MM.1S (cell line): ENCODE measurements around the gene UMOD.

ENCODE experiments used
- DNase-seq: peaks from one replicate; pipeline ENCODE4 v3.0.0-alpha.2; 2015
- H2AFZ ChIP-seq: fragments of 300-600 bp; sonication (generic); 2 replicates; pipeline ENCODE4 v1.6.0; 2016; ENCODE audit warnings: antibody characterized with exemption, low read length
- H3F3A ChIP-seq: fragments of 300-600 bp; sonication (generic); 2 replicates; pipeline ENCODE4 v1.6.1; 2016; ENCODE audit warnings: mild to moderate bottlenecking, antibody characterized with exemption, low read length, moderate library complexity, mixed read lengths; ENCODE audit not compliant: insufficient read depth
- H3K27ac ChIP-seq: fragments of 300-600 bp; sonication (generic); 2 replicates; pipeline ENCODE4 v1.5.1; 2016; ENCODE audit warnings: mild to moderate bottlenecking, low read length
- H3K27me3 ChIP-seq: fragments of 300-600 bp; sonication (generic); replicated peaks from 2 replicates; pipeline ENCODE4 v1.6.0; 2016; ENCODE audit warnings: low read length; ENCODE audit not compliant: insufficient read depth
- H3K36me3 ChIP-seq: fragments of 300-600 bp; sonication (generic); replicated peaks from 2 replicates; pipeline ENCODE4 v1.6.1; 2016; ENCODE audit warnings: mild to moderate bottlenecking, low read length, mixed read lengths; ENCODE audit not compliant: insufficient read depth
- H3K4me1 ChIP-seq: fragments of 300-600 bp; sonication (generic); 2 replicates; pipeline ENCODE4 v1.6.1; 2016; ENCODE audit warnings: low read length, mixed read lengths
- H3K4me2 ChIP-seq: fragments of 300-600 bp; sonication (generic); 2 replicates; pipeline ENCODE4 v1.6.0; 2016; ENCODE audit warnings: low read depth, low read length
- H3K4me3 ChIP-seq: fragments of 300-600 bp; sonication (generic); 2 replicates; pipeline ENCODE4 v1.5.1; 2016; ENCODE audit warnings: low read length, mixed read lengths
- H3K79me2 ChIP-seq: fragments of 300-600 bp; sonication (generic); 2 replicates; pipeline ENCODE4 v1.6.1; 2016; ENCODE audit warnings: mixed run types, low read length, mixed read lengths
- H3K9ac ChIP-seq: fragments of 300-600 bp; sonication (generic); 2 replicates; pipeline ENCODE4 v1.6.1; 2016; ENCODE audit warnings: low read length, mixed read lengths
- H3K9me2 ChIP-seq: fragments of 300-600 bp; sonication (generic); replicated peaks from 2 replicates; pipeline ENCODE4 v1.6.1; 2016; ENCODE audit warnings: mild to moderate bottlenecking, low read length, mixed read lengths; ENCODE audit not compliant: insufficient read depth
- H3K9me3 ChIP-seq: fragments of 300-600 bp; sonication (generic); replicated peaks from 2 replicates; pipeline ENCODE4 v1.6.1; 2016; ENCODE audit warnings: mild to moderate bottlenecking, low read length, mixed read lengths; ENCODE audit not compliant: insufficient read depth
- H4K20me1 ChIP-seq: fragments of 300-600 bp; sonication (generic); 2 replicates; pipeline ENCODE4 v1.6.1; 2016; ENCODE audit warnings: mild to moderate bottlenecking, low read length, moderate library complexity, mixed read lengths; ENCODE audit not compliant: insufficient read depth
- CTCF ChIP-seq: fragments of 300-600 bp; sonication (generic); IDR thresholded peaks from 2 replicates; pipeline ENCODE4 v1.5.1; 2016; ENCODE audit warnings: antibody characterized with exemption, low read length, mixed read lengths
- EZH2 ChIP-seq: fragments of 300-600 bp; sonication (generic); optimal IDR thresholded peaks from 2 replicates; pipeline ENCODE3; 2017; ENCODE audit warnings: low read depth, mild to moderate bottlenecking, antibody characterized with exemption, low read length, mixed read lengths
- EZH2phosphoT487 ChIP-seq: fragments of 300-600 bp; sonication (generic); IDR thresholded peaks from 2 replicates; pipeline ENCODE4 v1.6.1; 2018; ENCODE audit warnings: antibody characterized with exemption, low read length

Gene UMOD

GRCh38 chr16:20298452-20298851, 54.1 kb downstream of the UMOD start:
- Histone ChIP-seq H3K9me2 (no peaks in the 10 kb centered on the region), H3K27ac (no peak overlapping the region), H3K9me3 (no peaks in the 10 kb centered on the region), H3K9ac (no peak overlapping the region), H3K4me1 (no peaks in the 10 kb centered on the region), H3F3A (no peaks in the 10 kb centered on the region), H2AFZ (no peak overlapping the region), H3K4me2 (no peak overlapping the region), H3K36me3 (no peaks in the 10 kb centered on the region), H3K79me2 (no peaks in the 10 kb centered on the region), H3K4me3 (no peak overlapping the region), H3K27me3 (no peaks in the 10 kb centered on the region), H4K20me1 (no peaks in the 10 kb centered on the region)
- TF ChIP-seq EZH2phosphoT487 (no peak), EZH2 (no peak), CTCF (no peak)
- no peak for DNase-seq

- no peak overlapping the region for H3K4me3 ChIP-seq
- no peak overlapping the region for H3K9ac ChIP-seq
- H4K20me1 ChIP-seq: no peaks in the 10 kb centered on the region
- no peak overlapping the region for H3K4me2 ChIP-seq
- H3K27ac ChIP-seq: no peak overlapping the region
- no peaks in the 10 kb centered on the region for H3F3A ChIP-seq
- DNase-seq: no peak
- no peaks in the 10 kb centered on the region for H3K9me2 ChIP-seq
- no peaks in the 10 kb centered on the region for H3K9me3 ChIP-seq
- H3K36me3 ChIP-seq: no peaks in the 10 kb centered on the region
- H3K27me3 ChIP-seq: no peaks in the 10 kb centered on the region
- H3K79me2 ChIP-seq: no peaks in the 10 kb centered on the region
- TF ChIP-seq EZH2phosphoT487: no peak
- TF ChIP-seq CTCF: no peak
- no peak for TF ChIP-seq EZH2
- H2AFZ ChIP-seq: no peak overlapping the region
- H3K4me1 ChIP-seq: no peaks in the 10 kb centered on the region
Measured at GRCh38 chr16:20291208-20292206, 61.0 kb downstream of the UMOD start.

- Histone ChIP-seq H3K9me2 (no peaks in the 10 kb centered on the region), H2AFZ (no peak overlapping the region), H3K27me3 (no peaks in the 10 kb centered on the region)
Measured at GRCh38 chr16:20289571-20289970, 62.9 kb downstream of the UMOD start.

More at GRCh38 chr16:20289571-20289970, 62.9 kb downstream of the UMOD start:
- DNase-seq: no peak
- no peaks in the 10 kb centered on the region for H3K36me3 ChIP-seq
- H3K9ac ChIP-seq: no peak overlapping the region
- H3K4me1 ChIP-seq: no peaks in the 10 kb centered on the region
- TF ChIP-seq EZH2phosphoT487: no peak
- TF ChIP-seq EZH2: no peak
- TF ChIP-seq CTCF: no peak
- H4K20me1 ChIP-seq: no peaks in the 10 kb centered on the region
- no peak overlapping the region for H3K4me3 ChIP-seq
- H3F3A ChIP-seq: no peaks in the 10 kb centered on the region
- H3K79me2 ChIP-seq: no peaks in the 10 kb centered on the region
- no peak overlapping the region for H3K27ac ChIP-seq
- H3K9me3 ChIP-seq: no peaks in the 10 kb centered on the region
- no peak overlapping the region for H3K4me2 ChIP-seq
